ELR (cell line): Measurements from ENCODE around the gene CPNE5.
"Not testable (repeated sequence)": the region's sequence is repeated elsewhere in the genome, so short reads cannot be mapped to it uniquely, and the experiment has no call there.

Experiments
- DNase-seq: peaks from one replicate; pipeline ENCODE4 v3.0.0-alpha.2; 2015; ENCODE audit warnings: low read depth

Gene CPNE5

GRCh38 chr6:36723992-36724391 lies 115.3 kb downstream of the CPNE5 start:
- DNase-seq, result not testable (repeated sequence)

- no peak for DNase-seq
Measured at GRCh38 chr6:36722879-36723278, 116.4 kb downstream of the CPNE5 start.

GRCh38 chr6:36722365-36722764 lies 116.9 kb downstream of the CPNE5 start:
- no peak for DNase-seq

GRCh38 chr6:36721369-36722140 lies 117.7 kb downstream of the CPNE5 start:
- DNase-seq, result no peak

GRCh38 chr6:36720251-36721141 lies 118.7 kb downstream of the CPNE5 start:
- no peak for DNase-seq

GRCh38 chr6:36719126-36719525 lies 120.1 kb downstream of the CPNE5 start:
- no peak for DNase-seq

- DNase-seq, result no peak
Measured at GRCh38 chr6:36718560-36718959, 120.7 kb downstream of the CPNE5 start.

GRCh38 chr6:36717871-36718540 lies 121.2 kb downstream of the CPNE5 start:
- no peak for DNase-seq

- no peak for DNase-seq
Measured at GRCh38 chr6:36717231-36717825, 121.9 kb downstream of the CPNE5 start.

- no peak for DNase-seq
Measured at GRCh38 chr6:36716476-36717093, 122.7 kb downstream of the CPNE5 start.

- no peak for DNase-seq
Measured at GRCh38 chr6:36715469-36715868, 123.8 kb downstream of the CPNE5 start.

GRCh38 chr6:36714511-36714910 lies 124.7 kb downstream of the CPNE5 start:
- no peak for DNase-seq

GRCh38 chr6:36713846-36714245 lies 125.4 kb downstream of the CPNE5 start:
- no peak for DNase-seq

GRCh38 chr6:36712816-36713215 lies 126.4 kb downstream of the CPNE5 start:
- DNase-seq, result no peak

- DNase-seq, result no peak
Measured at GRCh38 chr6:36706339-36706738, 132.9 kb downstream of the CPNE5 start.

- not testable (repeated sequence) for DNase-seq
Measured at GRCh38 chr6:36704961-36705577, 134.2 kb downstream of the CPNE5 start.

GRCh38 chr6:36703982-36704381 lies 135.3 kb downstream of the CPNE5 start:
- no peak for DNase-seq

GRCh38 chr6:36703081-36703606 lies 136.1 kb downstream of the CPNE5 start:
- DNase-seq, result no peak

- DNase-seq, result no peak
Measured at GRCh38 chr6:36702656-36703055, 136.6 kb downstream of the CPNE5 start.

GRCh38 chr6:36701401-36701991 lies 137.7 kb downstream of the CPNE5 start:
- DNase-seq, result peak; percentile 60

- DNase-seq, result no peak
Measured at GRCh38 chr6:36700831-36701230, 138.4 kb downstream of the CPNE5 start.
